GM18858 (cell line): Measurements from ENCODE around the gene RMND5B.
"Not testable (repeated sequence)": the region's sequence is repeated elsewhere in the genome, so short reads cannot be mapped to it uniquely, and the experiment has no call there.

Experiments used
- ATAC-seq: cut with Tn5 transposase; IDR thresholded peaks from one replicate; pipeline ENCODE4 v1.9.1; 2021; ENCODE audit not compliant: unreplicated experiment

Gene RMND5B

DNA sequence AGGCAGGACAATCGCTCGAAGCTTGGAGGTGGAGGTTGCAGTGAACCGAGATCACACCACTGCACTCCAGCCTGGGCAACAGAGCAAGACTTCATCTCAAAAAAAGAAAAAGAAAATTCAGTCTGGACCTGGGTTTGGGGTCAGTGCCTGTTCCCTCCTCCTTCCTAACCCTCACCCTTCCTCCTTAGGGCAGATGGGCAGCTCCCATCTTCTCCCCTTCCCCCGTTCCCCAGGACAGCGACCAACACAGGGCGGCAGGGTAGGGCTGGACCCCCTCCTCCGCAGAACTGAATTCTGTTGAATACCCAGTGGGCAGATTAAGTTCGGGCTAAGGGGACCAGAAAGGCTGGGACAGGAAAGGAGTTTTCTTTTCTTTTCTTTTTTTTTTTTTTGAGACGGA lies 1.5 kb upstream of the RMND5B start:
- ATAC-seq = no peak

GRCh38 chr5:178130234-178130575 lies 609 bp upstream of the RMND5B start:
- ATAC-seq = not testable (repeated sequence)

DNA sequence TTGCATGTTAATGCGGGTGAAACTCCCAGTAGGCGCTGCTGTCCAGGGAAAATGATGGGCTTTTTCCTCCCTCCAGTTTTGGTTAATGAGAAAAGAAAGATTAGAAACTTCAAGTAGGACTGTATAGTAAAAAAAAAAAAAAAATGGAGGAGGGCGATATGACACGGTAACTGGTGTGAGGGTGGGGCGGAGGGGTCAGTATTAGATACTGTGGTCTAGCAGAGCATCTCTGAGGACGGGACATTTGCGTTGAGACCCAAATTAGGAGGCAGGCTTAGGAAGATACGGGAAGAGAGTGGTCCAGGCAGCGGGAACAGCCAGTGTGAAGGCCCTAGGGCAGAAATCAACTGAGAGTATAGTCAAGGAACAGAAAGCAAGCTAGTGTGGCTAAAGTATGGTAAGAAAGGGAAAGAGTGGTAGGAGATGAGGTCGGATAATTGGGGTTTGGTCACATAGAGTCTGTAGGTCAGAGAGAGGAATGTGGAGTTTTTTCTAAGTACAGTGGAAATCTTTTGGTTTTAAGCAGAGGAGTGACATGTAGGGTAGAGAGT lies 707 bp downstream of the RMND5B start:
- ATAC-seq = no peak

GRCh38 chr5:178136990-178137389 lies 6.2 kb downstream of the RMND5B start:
- no peak for ATAC-seq

GRCh38 chr5:178137991-178138390 lies 7.2 kb downstream of the RMND5B start:
- no peak for ATAC-seq

DNA sequence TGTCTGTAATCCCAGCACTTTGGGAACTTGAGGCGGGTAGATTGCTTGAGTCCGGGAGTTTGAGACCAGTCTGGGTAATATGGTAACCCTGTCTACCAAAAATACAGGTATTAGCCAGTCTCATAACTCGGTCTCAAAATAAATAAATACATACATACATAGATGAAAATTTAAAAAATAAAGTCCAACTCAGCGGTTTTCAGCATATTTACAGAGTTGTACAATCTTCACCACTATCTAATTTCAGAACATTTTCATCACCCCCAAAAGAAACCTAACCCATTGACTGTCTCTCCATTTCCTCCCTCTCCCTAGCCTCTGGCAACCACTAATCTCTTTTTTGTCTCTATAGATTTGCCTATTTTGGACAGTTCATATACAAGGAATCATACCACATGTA lies 10.7 kb downstream of the RMND5B start:
- no peak for ATAC-seq

GRCh38 chr5:178142642-178143041 lies 11.8 kb downstream of the RMND5B start:
- ATAC-seq = no peak

GRCh38 chr5:178143246-178143645 lies 12.4 kb downstream of the RMND5B start:
- ATAC-seq = no peak

GRCh38 chr5:178143901-178144300 lies 13.1 kb downstream of the RMND5B start:
- ATAC-seq = no peak

GRCh38 chr5:178145965-178146820 lies 15.4 kb downstream of the RMND5B start:
- ATAC-seq = no peak

DNA sequence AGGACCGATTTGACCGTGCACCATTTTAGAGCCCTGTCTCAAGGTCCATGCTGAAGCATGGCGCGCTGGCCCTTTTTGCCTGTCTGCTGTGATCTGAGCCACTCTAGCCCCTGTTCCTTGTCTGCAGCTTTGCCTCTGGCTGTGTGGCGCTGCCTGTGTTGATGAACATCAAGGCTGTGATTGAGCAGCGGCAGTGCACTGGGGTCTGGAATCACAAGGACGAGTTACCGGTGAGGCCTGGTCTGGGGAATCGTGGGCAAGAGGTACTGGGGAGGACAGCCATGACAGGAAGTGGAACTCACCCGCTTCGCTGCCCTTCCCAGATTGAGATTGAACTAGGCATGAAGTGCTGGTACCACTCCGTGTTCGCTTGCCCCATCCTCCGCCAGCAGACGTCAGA lies 16.6 kb downstream of the RMND5B start:
- no peak for ATAC-seq

GRCh38 chr5:178149199-178149932 lies 18.6 kb downstream of the RMND5B start:
- ATAC-seq = no peak

DNA sequence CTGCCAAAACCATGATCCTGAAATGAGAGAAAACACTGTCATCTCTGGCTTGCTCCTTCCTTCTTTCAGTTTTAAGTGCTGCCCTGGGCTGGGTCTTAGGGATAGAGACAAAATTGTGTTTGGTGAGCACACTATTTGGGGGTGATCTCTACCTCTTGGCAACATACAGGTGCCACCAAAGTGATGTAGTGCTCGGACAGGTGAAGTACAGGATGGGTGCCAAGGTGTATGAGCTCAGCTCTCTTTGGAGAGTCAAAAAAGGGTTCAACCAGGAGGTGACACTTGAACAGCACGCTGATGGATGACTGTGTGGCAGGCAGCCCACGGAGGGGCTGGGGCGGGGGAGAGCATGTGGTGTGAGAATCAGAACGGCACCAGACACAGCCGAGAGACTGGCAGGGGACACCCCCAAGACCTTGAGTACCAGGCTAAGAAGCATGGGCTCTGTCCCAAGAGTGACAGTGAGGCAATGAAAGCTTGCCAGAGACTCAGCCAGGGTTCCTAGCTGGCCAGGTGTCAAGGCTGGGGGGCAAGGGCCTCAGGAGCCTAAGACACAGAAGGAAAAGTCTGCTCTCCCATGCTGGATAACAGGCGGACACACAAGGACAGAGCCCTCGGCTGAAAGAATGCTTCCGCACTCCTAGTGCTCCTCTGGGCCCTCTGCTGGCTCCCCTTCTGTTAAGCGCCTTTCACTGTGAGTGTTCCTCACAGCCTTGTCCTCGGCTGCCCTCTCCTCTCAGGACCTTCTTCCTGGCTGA lies 20.3 kb downstream of the RMND5B start:
- no peak for ATAC-seq

GRCh38 chr5:178152491-178153444 lies 22.0 kb downstream of the RMND5B start:
- ATAC-seq = no peak

DNA sequence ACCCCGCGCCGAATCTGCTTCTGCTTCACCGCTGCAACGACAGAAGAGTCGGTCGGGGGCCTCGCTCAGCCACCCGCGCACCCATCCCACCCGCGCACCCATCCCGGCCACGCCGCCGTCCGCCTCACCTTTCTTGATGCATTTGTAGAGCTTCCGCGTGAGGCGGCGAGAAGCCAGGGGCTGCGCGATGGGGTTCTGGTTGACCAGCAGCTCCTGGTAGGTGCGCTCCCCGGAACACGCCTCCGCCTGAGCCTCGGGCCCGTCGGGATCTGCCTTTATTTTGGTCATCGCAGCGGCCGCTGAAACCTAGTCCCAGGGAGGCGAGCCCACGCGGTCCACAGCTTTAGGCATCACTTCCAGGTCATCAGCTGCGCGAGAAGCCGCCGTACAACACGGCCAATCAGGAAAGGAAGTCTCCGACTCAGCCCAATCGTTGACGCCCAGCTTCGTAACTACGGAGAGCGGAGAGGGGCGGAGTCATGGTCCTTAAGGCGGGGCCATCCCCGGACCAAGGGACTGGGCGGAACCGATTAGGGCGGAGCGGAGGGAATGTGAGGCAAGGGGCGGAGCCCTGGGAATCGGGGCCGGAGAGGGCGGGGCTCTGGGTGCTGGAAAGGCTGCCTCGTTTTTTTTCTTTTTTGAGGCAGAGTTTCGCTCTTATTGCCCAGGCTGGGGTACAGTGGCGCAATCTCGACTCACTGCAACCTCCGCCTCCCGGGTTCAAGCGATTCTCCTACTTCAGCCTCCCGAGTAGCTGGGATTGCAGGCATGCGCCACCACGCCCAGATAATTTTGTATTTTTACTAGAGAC lies 22.9 kb downstream of the RMND5B start, which contains the start of gene NHP2:
Gene NHP2 (minus strand): TSS at position 356 of the 811 bp plus-strand sequence. CDS start 68 bp downstream, at position 288.
- peak; percentile 92 for ATAC-seq

- ATAC-seq = no peak
These were observed 24.3 kb downstream of the RMND5B start for GRCh38 chr5:178155065-178155464.

- ATAC-seq = no peak
These were observed 29.4 kb downstream of the RMND5B start for GRCh38 chr5:178160176-178160575.

GRCh38 chr5:178162481-178162880 lies 31.7 kb downstream of the RMND5B start:
- ATAC-seq = no peak
